Activated gamma-delta T cell treated with Interleukin-2 at 50 U/mL for 16 hours (primary cell): ENCODE results near the gene NEK6.
A peak's percentile ranks its signal among the peaks of the same experiment; 100 is the strongest.

Experiments used
- DNase-seq: peaks from one replicate; pipeline ENCODE4 v3.0.0-alpha.2; 2020

NEK6 gene

GRCh38 chr9:124299515-124300090 is 41.9 kb downstream of the NEK6 start:
- DNase-seq = no peak

DNA sequence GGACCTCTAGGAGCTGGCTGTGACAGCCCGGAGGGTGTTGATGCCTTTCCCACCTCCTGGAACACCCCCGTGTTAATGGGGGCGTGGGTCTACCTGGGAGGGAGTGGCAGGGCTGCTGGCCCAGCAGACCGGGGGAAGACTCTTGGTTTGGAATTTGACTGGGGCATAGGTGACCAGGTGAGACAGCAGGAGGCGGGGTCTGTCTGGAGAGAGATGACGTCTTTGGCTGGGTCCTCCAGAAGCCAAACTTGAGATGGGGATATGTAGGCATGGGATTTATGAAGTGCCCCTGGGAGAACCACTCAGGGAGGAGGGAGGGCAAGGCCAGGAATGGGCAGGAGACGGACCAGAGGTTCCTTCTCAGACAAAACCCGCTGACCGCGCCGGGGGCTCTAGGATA is 42.6 kb downstream of the NEK6 start:
- DNase-seq = no peak

GRCh38 chr9:124302921-124303320 is 45.2 kb downstream of the NEK6 start:
- no peak for DNase-seq

DNA sequence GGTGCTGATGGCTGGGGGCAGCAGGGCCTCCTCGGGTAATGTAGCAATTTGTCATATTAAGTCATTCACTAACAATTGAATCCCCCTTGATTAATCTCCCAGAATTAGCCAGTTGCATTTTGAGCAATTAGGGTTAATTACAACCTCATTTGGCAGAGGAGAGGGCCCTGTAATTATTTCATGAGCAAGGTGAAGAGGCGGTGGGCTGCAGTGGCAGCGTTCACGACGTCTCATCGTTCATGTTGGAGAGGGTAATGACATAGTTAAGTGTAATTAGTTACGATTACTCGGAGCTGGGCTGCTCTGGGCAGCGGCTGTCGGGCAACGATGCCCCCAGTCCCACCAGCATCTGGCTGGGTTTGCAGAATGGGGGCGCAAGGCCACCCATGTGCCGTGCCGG is 46.0 kb downstream of the NEK6 start:
- no peak for DNase-seq

DNA sequence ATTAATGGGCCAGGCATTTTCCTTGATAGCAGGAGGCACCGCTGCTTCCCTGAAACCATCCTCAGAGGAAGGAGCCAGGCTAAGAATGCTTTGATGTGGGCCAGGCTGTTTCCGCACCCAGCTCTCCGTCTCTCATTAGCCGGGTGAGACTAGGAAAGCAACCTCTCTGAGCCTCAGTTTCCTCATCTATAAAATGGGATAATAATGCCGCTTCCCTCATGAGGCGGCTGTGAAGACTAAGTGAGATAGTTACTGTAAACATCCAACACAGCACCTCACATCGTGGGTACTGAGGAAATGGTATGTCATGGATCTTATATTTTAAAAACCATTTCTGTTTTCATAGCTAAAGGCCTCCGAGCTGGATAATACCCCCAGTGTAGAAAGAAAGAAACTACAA is 46.5 kb downstream of the NEK6 start:
- no peak for DNase-seq

- DNase-seq = no peak
These were observed 48.5 kb downstream of the NEK6 start for GRCh38 chr9:124306098-124306735.

DNA sequence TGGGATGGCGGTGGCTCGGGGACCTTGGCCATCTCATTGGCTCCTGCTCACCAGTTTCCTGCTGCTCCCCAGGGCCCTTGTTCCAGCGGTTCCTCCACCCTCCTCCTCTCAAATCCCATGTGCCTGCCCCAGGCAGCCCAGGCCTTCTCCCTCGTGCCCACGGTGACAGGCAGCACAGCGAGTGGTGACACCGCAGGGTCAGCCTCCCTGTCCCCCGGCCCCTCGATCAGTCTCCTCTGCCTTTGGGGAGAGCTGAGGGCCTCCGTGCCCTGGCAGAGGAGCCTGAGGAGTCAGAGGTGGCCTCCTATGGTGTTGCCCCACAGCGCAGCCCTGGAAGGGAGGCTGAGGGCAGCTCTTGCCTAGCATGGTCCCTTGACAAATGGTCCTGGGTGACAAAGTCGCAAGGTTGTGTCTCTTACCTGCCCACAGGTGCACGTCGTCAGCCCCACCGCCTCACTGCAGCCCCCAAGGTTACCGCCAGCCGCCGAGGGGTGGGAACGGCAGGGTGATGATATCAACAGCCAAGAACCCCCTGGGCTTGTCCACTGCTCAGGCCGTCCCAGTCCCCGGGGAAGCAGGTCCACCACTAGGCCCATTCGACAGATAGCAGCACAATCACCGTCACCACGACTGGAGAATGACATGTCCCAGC is 49.8 kb downstream of the NEK6 start:
- no peak for DNase-seq

DNA sequence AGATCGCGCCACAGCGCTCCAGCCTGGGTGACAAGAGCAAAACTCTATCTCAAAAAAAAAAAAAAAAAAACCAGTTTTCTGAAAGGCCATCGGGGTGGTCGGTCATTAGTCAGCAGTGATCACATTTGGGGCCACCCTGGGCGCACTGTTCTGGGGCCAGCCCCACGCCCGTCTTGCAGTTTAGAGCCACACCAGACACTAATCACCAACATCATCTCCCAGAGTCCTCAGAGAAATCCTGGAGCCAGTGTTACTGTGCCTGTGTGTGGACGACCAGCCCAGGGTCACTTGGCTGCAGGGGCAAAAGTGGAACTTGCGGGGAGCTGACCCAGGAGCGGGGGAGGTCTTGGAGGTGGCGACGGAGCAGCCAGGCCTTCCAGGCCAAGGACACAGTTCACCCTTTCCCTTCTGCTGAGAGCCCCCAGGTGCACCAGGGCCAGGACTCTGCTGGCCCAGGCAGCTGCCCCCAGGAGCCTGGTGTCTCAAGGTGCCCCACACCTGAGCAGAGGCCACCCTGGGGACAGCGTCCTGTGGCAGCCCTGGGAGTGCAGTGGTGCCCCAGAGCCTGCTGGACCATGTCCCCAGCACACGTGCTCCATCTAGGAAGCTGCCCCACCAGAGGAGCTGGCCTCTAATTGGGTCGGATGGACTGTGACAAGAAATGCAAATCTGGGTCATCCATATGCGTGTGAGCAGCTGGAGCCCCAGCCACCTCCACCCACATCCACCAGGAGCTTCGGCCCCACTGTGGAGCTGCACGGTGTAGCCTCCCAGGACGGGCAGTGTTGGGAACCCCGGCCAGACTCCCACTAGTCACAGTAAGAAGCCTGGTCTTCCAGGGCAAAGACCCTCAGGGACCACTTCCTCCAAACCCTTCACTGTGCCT is 51.1 kb downstream of the NEK6 start:
- no peak for DNase-seq

DNA sequence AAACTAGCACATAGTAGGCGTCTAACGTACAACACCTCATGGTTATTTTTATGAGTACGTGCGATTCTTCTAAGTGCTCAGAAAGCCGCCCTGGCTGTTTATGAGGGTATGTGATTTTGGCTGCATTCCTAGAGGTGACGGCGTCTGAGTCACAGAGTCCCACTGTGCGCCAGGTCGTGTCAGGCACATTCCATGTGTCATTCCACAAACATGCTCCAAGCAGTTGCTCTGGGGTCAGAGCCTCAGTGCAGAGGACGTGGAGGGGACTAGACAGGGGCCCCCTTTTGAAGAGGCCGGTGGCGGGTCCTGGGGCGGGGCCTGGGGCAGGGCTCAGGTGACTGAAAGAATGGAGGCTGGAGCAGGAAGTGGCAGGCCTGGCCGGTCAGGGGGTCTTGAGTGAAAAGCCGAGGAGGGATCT is 51.9 kb downstream of the NEK6 start:
- DNase-seq = no peak

GRCh38 chr9:124311283-124311682 is 53.5 kb downstream of the NEK6 start:
- no peak for DNase-seq

DNA sequence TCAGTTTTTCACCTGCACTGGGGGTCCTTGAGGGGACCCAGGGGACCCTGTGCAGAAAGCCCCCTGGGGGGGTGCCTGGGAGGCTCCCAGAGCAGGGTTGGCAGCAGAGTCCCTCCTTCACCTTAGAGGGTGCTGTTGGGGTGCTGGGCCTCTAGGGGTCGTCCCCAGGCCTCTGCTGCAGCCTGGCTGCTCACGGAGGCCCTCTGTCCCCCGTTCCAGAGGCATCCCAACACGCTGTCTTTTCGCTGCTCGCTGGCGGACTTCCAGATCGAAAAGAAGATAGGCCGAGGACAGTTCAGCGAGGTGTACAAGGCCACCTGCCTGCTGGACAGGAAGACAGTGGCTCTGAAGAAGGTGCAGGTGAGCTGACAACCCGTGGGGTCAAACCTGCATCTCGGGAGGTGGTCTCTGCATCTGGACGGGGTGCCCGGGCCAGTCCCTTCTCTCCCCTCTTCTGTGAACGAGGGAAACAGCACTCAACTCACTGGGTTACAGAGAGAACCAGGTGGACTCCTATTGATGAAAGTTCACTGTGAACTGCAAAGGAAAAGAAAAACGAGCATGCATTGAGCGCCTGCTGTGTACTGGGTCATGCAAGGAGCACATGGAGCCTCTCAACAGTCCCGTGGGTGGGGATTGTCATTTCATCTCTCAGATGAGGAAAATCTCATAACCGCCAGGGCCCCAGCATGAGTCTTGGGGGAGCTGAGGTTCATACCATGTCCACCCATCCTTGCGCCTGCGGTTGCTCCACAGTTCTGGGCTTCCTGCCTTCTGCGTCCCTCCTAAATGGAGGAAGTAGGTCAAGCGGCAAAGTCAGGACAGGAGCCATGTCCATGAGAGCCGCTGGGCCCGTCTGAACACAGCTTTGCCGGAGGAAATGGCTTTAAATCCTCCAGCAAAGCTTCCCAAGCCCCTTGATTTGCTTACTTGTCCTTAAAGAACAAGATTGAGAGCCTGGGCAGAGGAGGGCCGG is 54.8 kb downstream of the NEK6 start:
- DNase-seq = no peak

- no peak for DNase-seq
These were observed 56.2 kb downstream of the NEK6 start for GRCh38 chr9:124313940-124314339.

GRCh38 chr9:124315882-124316281 is 58.1 kb downstream of the NEK6 start:
- DNase-seq = no peak

DNA sequence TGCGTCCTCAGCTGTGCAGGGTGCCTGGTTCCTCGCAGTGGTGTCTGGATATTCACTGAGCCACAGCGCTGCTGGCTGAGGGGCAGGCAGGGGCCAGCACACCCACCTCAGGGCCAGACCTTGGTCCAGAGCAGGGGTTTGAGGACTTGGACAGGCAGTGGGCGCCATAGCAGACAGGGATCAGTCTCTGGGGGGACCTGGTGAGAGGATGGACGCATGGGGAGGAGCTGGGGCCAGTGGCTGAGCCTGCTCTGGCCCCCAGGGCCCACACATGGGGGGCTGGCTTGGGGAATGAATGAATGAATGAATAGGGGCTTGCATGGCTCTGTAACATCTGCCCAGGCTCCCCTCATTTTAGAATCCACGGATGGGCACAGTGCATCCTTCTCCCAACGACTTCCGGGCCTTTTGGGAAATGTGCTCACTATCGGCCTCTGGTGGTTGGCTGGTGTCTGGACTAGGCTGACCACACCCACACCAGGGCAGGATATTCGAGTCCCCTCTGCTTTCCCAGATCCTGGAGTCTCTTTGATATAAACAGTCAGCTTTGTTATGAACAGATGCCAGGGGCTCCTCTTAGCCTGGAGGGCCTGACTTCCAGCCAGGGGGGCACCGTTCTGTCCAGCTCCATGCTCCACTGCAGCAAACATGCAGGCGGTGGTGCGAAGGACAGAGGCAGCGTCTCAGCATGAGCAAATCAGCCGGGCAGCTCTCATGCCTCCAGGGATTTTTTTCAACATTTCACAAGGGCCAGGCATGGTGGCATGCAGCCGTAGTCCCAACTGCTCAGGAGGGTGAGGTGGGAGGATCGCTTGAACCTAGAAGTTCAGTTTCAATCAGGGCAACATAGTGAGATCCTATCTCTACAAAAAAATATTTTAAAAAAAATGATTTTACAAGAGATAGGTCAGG is 62.6 kb downstream of the NEK6 start:
- DNase-seq = peak; percentile 29

GRCh38 chr9:124321416-124321815 is 63.7 kb downstream of the NEK6 start:
- no peak for DNase-seq

- no peak for DNase-seq
These were observed 64.2 kb downstream of the NEK6 start for GRCh38 chr9:124321935-124322334.

GRCh38 chr9:124322618-124323432 is 65.1 kb downstream of the NEK6 start:
- no peak for DNase-seq

GRCh38 chr9:124323904-124324303 is 66.2 kb downstream of the NEK6 start:
- DNase-seq = no peak

DNA sequence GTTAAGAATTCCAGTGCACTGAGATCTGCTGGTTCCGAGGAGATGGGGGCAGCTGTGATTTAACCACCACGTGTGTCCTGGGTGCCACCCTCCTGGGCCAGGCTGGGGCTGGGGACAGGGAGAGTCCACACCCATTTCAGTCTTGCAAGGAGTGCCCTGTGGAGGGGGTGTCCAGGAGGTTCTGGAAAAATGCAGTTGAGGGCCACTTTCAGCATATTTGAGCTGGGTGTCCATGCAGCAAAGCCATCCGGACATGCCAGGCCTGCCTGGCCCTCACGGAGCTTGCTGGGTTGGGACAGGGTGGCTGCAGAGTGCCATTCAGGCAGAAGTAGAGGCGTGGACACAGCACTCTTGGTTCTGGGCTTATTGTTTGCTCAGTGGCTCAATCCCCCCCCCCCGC is 68.1 kb downstream of the NEK6 start:
- DNase-seq = no peak

DNA sequence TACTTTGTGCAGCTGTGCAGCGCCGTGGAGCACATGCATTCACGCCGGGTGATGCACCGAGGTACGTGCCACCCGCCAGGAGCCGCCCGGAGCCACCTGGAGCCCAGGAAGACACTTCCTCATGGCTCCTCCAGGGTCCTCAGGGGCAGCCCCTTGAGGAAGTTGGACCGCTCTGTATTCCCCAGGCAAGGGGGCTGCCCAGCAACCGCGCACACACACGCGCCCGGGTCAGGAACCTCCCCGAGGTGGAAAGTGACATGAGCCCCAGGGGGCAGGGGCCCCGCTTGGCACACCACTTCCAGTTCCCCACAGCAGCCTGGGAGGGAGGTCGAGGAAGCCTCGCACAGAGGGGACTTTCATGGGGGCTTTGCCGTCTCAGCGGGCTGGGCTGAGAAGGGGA is 68.6 kb downstream of the NEK6 start:
- DNase-seq = no peak
